ENCODE measurements around the gene ZBTB7B. TPM values are rescaled to one million over a fixed set of nuclear protein-coding genes. Genes with fewer than 3 reads are reported as not detected.
"Not testable (repeated sequence)": the region's sequence is repeated elsewhere in the genome, so short reads cannot be mapped to it uniquely, and the experiment has no call there.

Gene ZBTB7B
- total RNA-seq, 1 experiment from 2014 or later = 18.9 TPM

GRCh38 chr1:154968731-154969130 is 33.9 kb upstream of the ZBTB7B start:
- no peak for DNase-seq (ENCODE audit: low read depth)

- DNase-seq (ENCODE audit: low read depth) = no peak
Observed at GRCh38 chr1:154969246-154969645, 33.4 kb upstream of the ZBTB7B start.

- DNase-seq (ENCODE audit: low read depth) = no peak
Observed at GRCh38 chr1:154969860-154970452, 32.6 kb upstream of the ZBTB7B start.

GRCh38 chr1:154970631-154971340 is 31.8 kb upstream of the ZBTB7B start, which contains the start of gene SHC1:
Gene SHC1 (minus strand): TSS chr1:154970747. CDS start chr1:154970526, 221 bp downstream.
- DNase-seq (ENCODE audit: low read depth) = peak; percentile 94

GRCh38 chr1:154971341-154971998 is 31.1 kb upstream of the ZBTB7B start:
- no peak for DNase-seq (ENCODE audit: low read depth)

- DNase-seq (ENCODE audit: low read depth) = no peak
Observed at GRCh38 chr1:154972213-154972516, 30.4 kb upstream of the ZBTB7B start.

- DNase-seq (ENCODE audit: low read depth) = peak; percentile 95
Observed at GRCh38 chr1:154972517-154973343, 29.9 kb upstream of the ZBTB7B start.

- DNase-seq (ENCODE audit: low read depth) = peak; percentile 98
Observed at GRCh38 chr1:154973344-154974101, 29.1 kb upstream of the ZBTB7B start.

GRCh38 chr1:154974102-154974807 is 28.3 kb upstream of the ZBTB7B start, which contains the start of gene CKS1B:
Gene CKS1B (plus strand): TSS chr1:154974681. CDS start chr1:154974746, 65 bp downstream.
- DNase-seq (ENCODE audit: low read depth) = peak; percentile 100

- DNase-seq (ENCODE audit: low read depth) = peak; percentile 95
Observed at GRCh38 chr1:154974808-154975408, 27.7 kb upstream of the ZBTB7B start.

GRCh38 chr1:154975409-154976059 is 27.1 kb upstream of the ZBTB7B start:
- peak; percentile 57 for DNase-seq (ENCODE audit: low read depth)

- not testable (repeated sequence) for DNase-seq (ENCODE audit: low read depth)
Observed at GRCh38 chr1:154977762-154978161, 24.8 kb upstream of the ZBTB7B start.

- no peak for DNase-seq (ENCODE audit: low read depth)
Observed at GRCh38 chr1:154978360-154978759, 24.2 kb upstream of the ZBTB7B start.

- DNase-seq (ENCODE audit: low read depth) = no peak
Observed at GRCh38 chr1:154982341-154982740, 20.3 kb upstream of the ZBTB7B start.

GRCh38 chr1:154982897-154983648 is 19.5 kb upstream of the ZBTB7B start, which contains the start of gene FLAD1:
Gene FLAD1 (plus strand): TSS chr1:154983344. CDS start chr1:154983695, 351 bp downstream.
- peak; percentile 100 for DNase-seq (ENCODE audit: low read depth)

GRCh38 chr1:154983776-154984466 is 18.7 kb upstream of the ZBTB7B start:
- DNase-seq (ENCODE audit: low read depth) = no peak

- not testable (repeated sequence) for DNase-seq (ENCODE audit: low read depth)
Observed at GRCh38 chr1:154986736-154987135, 15.9 kb upstream of the ZBTB7B start.

- DNase-seq (ENCODE audit: low read depth) = no peak
Observed at GRCh38 chr1:154987326-154987725, 15.3 kb upstream of the ZBTB7B start.

Data from LHCN-M2 (cell line).